Gastrocnemius medialis (tissue), 4 donors: ENCODE results near the gene CCR1.

Source experiments
- POLR2A ChIP-seq, 2 donors: fragments of 450-650 bp; IDR thresholded peaks; one replicate each; pipeline ENCODE4 v1.6.1; 2017; ENCODE audit warnings: antibody characterized with exemption in 2 of 2, mild to moderate bottlenecking in 2 of 2, moderate library complexity in 2 of 2
- TF ChIP-seq, protein P1 (sequence below), 5 experiments: fragments of 450-650 bp in 3 of 5; fragments of 200-600 bp in 2 of 5; sonication (generic) in 2 of 5; IDR thresholded peaks in 4 of 5; conservative IDR thresholded peaks in 1 of 5; 1 replicate in 4 of 5; 2 replicates in 1 of 5; pipeline ENCODE4 v1.5.1; 2016 to 2019; ENCODE audit warnings: antibody characterized with exemption in 5 of 5, mild to moderate bottlenecking in 3 of 5, moderate library complexity in 3 of 5

DNA sequence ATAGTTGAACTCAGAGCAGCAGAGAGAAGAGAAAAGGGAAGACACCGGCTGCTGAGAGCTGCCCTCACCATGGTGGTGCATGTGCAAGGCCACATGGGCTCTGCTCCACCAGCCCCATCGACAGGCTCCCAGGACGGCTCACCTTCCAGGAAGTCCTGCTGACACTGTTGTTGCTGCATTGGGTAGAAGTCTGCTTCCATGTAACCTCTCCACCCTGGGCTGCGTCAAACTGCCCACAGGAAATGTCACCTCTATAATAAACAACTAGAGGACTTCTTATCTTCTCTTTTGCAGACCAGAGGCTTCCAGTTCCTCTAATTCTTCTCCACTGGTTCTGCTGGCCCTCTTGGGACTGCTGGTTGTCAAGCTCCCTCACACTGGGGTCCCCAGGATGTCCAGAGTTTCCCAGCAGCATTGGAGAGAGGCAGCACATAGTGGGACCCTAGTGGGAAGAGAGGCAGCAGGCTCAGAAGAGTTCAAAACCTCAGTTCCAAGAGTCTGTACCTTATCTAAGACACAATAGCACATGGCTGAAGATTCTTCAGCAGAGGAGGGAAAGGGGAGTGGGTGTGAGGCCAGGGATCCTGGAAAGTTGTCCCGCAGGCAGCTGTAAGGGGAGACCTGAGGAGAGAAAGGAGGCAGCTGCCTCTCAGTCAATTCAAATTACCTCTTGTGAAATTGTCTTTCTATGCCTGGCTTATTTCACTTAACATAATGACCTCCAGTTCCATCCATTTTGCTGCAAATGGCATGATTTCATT is 28.4 kb upstream of the CCR1 start:
- TF ChIP-seq, protein P1, sequence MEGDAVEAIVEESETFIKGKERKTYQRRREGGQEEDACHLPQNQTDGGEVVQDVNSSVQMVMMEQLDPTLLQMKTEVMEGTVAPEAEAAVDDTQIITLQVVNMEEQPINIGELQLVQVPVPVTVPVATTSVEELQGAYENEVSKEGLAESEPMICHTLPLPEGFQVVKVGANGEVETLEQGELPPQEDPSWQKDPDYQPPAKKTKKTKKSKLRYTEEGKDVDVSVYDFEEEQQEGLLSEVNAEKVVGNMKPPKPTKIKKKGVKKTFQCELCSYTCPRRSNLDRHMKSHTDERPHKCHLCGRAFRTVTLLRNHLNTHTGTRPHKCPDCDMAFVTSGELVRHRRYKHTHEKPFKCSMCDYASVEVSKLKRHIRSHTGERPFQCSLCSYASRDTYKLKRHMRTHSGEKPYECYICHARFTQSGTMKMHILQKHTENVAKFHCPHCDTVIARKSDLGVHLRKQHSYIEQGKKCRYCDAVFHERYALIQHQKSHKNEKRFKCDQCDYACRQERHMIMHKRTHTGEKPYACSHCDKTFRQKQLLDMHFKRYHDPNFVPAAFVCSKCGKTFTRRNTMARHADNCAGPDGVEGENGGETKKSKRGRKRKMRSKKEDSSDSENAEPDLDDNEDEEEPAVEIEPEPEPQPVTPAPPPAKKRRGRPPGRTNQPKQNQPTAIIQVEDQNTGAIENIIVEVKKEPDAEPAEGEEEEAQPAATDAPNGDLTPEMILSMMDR (IDR thresholded peaks at IDR 0.05 in 4 of 5, conservative IDR thresholded peaks at IDR 0.05 in 1 of 5): no peak
- TF ChIP-seq POLR2A (IDR thresholded peaks at IDR 0.05): no peak
